ENCODE data around the gene PPY.
"Not testable (repeated sequence)": the region's sequence is repeated elsewhere in the genome, so short reads cannot be mapped to it uniquely, and the experiment has no call there.

PPY gene

DNA sequence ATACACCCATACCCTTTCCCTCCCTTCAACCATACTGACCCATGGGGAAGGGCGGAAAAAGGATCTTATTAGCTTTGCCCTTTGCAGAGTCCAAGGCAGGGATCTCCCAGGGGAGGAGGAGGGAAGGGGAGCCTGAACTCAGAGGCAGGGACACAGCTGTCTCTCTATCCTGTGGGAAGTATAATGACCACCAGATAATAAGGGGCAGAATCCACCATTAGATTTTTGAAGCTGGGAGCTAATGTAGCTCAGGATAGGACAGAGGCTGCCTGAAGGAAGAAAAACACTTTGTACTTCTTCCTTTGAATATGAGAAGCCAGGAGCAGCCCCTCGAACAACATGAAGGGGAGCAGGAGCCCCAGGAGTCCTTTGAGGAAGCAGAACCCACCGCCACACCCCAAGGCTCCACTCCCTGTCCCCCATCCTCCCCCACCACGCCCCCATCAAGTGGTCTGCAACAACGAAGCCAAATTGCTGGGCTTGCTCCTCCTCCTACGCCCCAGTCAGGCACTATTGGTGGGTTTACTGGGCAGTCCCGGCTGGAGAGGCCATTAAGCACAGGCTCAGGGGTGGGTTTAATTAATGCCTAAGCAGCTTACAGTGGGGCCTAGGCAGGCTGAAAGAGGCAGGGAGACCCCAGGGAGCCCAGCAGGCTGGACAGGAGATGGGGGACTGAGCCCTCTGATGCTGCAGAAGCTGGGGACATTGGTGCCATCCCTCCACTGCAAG is 40.3 kb downstream of the PPY start:
- DNase-seq = no peak

DNA sequence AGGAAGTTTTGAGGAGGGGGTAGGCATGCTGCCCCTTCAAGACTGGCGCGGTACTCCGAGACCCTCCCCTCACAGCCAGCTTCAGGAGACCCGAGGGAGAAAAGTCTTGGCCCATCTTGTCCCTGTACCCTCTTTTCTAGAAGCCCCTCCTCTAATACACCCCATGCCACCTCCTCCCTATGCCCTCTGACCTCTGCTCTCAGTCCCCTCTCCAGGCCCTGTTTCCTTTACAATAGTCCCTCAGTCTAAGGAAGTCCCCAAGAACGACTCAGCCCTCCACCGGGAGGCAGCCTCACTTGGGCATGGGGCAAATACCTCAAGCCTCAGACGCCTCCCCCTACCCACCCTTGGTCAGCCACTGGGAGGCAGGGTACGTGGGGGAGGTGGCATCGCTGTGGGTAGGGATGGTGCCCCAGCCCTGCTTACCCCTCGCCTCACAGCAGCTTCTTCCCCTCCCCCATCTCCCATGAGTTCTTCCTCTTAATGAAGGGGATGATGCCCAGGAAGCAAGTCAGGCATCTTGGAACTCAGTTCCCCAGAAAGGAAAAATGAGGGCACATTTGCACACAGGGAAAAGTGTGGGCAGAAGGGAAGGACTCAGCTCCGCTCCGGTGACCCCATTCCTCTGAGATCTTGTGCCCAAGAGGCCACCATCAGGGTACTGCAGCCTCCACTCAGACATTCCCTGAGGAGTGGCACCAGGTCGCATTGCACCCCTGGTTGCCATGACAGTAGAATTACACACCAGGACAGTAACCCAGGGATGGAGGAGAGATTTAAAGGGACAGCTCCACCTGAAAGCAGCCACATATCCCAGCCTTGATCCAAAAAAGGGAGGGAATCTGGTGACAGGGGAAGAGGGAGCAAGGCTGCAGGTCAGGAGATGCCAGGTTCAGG is 41.2 kb downstream of the PPY start:
- DNase-seq = no peak

DNA sequence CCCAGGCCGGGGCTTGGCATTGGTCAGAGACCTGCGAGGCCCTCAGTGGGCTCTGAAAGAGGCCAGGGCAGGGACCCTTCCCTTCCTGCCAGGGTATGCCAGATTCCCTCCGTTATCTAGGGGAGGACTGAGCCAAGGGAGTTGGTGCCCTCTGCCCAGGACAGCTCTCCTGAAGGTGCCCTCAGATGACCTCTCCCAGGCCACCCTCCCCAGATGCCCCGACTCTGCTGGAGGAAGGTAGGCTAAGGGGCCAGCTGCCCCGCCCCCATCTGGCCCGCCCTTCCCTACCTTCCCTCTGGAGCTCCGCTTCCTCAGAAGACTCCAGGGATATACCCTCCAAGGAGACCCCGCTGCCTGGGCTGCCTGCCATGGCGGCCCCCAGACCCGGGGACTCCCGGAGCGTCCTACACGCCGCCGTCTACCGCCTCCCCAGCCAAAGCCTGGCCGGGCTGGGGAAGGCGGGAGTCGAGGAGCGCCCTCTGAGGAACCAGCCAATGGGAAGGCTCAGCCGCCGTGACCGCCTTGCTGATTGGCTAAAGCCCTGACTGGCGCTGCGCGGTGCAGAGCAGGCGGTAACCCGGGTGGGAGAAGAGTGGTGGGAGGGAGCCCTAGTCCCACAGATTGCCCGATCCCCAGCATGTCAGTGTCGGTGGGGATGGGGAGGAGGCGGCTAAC is 42.0 kb downstream of the PPY start:
- peak; percentile 87 for DNase-seq

DNA sequence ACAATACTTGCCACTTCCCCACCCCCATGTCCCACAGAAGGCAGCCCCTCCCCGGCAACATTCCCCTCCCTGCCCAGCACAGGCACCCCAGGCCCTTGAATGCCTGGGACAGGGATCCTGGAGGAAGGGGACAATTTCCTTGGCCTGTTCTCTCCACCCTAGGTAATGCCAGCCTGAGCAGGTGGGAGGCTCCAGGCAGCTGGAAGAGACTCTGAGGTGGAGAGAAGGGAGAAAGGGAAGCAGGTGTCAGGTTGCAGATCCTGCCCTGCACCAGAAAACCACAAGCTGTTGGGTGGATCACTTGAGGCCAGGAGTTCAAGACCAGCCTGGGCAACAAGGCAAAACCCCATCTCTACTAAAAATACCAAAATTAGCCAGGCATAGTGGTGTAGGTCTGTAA is 43.8 kb downstream of the PPY start:
- DNase-seq = no peak

DNA sequence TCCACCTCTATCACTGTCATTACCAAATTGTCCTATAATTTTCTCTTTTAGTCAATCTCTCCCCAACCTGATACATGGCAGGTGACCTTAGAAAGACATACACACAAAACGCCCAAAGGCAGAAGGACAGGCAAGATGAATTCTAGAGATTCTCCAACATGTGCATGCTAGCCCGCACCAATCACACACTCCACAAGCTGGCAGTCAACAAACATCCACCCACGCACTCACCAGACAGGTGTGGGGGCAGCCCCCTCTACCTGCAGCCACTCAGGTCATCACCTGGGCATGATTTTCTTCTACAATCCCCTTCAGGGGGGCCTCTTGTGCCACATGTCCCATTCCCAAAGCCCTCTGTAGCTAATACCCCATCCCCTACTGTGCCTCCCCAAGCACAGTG is 44.4 kb downstream of the PPY start:
- DNase-seq = no peak

DNA sequence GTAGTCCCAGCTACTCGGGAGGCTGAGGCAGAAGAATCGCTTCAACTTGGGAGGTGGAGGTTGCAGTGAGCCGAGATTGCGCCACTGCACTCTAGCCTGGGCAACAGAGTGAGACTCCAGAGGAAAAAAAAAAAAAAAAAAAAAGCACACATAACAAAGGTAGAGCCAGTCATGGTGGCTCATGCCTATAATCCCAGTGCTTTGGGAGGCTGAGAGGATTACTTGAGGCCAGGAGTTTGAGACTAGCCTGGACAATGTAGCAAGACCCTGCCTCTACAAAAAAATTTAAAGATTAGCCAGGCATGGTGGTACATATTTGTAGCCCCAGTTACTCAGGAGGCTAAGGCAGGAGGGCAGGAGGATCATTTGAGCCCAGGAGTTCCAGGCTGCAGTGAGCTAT is 47.8 kb downstream of the PPY start:
- DNase-seq = not testable (repeated sequence)

DNA sequence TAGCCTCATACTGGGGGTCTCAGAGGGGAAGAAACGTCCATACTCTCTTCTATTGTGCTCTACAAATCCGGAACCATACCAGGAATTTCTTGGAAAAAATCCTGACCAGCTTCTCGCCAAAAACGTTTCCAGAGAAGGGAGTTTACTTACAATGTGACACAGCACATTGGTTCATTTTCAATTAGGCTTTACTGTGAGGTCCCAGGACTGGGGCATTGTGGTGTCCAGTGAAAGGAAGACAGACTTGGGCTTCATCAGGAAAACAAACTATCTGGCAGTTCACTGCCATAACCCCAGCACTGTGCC is 49.7 kb downstream of the PPY start:
- no peak for DNase-seq

DNA sequence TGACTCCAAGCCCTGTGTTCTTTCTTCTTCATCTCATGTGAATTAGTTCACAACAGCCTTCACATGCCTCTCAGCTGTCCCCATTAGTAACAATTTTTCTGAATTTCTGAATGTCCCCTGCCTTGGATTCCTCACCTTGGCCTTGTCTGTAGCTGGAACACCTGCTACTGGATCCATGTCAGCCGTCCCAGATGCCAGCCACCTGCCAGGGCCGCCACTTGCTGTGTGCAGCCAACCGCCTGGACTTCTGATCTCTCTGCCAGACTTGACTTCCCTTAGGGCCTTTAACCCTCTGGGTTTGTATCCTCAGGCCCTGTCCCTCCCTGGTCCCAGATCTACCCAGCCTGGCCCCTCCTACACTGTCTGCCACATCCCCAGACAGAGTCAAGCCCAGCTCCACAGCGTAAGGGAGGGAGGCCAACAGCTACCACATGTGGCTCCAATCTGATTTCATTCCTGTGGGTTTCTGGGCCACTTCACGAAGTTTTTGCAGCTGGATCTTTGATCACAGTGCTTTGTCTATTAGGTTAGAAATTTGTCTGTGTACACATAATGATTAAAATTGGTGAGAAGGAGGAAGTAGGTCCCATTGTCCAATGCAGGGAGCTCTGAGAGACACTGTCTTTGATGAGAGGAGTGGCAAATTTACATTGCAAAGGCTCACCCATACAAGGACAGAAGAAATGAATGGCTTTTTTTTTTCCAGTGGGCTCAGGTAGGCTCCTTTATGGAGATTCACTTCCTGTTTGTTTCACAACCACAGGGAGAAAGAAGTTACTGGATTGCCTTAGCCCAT is 50.2 kb downstream of the PPY start:
- no peak for DNase-seq
